ENCODE results near the gene MYMK.

DNA sequence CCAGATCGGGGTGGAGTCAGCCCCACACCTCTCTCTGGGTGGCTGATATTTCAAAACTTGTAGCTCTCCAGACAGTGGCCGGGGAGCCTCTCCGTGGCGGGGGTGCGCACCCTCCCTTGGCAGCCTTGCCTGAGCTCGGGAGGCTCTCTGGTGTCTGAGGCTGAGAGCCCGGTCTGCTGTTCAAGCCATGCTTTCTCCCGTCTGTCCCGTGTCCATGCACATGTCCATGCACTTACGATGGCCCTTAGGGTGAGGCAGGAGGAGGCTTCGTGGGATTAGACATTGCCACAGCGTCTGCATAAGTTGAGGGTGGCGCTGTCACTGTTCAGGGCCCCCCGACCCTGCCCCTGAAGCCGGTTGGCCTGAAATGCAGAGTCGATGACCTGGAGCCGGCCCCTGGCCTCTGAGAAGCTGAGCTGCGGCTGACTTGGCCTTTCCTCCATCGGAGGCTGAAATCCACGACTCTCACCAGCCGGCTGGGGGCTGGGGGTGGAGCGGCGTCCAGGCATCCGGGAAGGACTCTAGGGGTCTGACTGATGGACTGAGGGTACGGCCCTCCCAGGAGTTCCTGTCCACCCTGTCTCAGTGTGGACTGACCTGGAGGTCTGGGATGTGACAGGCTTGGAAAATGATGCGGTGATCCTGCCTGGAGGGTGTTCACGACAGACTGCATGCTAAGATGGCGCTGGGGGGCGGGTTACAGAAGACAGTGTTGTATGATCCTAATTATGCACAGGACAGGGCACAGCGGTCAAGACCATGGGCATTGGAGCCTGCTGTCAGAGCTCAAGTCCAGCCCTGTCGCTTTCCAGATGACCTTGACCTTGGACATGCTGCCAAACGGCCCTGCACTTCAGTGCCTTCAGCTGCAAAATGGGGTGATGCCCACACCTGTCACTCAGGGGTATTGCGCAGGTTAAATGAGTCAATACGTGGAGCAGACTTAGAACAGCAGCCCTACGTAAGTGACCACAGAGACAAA, 27.6 kb downstream of the MYMK start:
- no peak for TF ChIP-seq CTCF (IDR thresholded peaks at IDR 0.05; ENCODE audit: control extremely low read depth in 1 of 3, insufficient read depth in 1 of 3, low read depth in 1 of 3, low read length in 3 of 3)
- no peak for TF ChIP-seq POLR2AphosphoS5 (IDR thresholded peaks at IDR 0.05; ENCODE audit: low read depth, low read length)
- TF ChIP-seq EP300 (IDR thresholded peaks at IDR 0.05; ENCODE audit: borderline replicate concordance in 1 of 2, low read depth in 2 of 2, low read length in 2 of 2): no peak
- TF ChIP-seq NANOG (IDR thresholded peaks at IDR 0.05; ENCODE audit: insufficient read depth, low read depth, low read length, poor library complexity, severe bottlenecking): no peak
- no peak for TF ChIP-seq SP2 (IDR thresholded peaks at IDR 0.05; ENCODE audit: low read length)
- no peak for TF ChIP-seq EZH2 (IDR thresholded peaks at IDR 0.05; ENCODE audit: low read depth, low read length, severe bottlenecking)
